Measurements from ENCODE around the gene DBNL.

The DBNL gene

DNA sequence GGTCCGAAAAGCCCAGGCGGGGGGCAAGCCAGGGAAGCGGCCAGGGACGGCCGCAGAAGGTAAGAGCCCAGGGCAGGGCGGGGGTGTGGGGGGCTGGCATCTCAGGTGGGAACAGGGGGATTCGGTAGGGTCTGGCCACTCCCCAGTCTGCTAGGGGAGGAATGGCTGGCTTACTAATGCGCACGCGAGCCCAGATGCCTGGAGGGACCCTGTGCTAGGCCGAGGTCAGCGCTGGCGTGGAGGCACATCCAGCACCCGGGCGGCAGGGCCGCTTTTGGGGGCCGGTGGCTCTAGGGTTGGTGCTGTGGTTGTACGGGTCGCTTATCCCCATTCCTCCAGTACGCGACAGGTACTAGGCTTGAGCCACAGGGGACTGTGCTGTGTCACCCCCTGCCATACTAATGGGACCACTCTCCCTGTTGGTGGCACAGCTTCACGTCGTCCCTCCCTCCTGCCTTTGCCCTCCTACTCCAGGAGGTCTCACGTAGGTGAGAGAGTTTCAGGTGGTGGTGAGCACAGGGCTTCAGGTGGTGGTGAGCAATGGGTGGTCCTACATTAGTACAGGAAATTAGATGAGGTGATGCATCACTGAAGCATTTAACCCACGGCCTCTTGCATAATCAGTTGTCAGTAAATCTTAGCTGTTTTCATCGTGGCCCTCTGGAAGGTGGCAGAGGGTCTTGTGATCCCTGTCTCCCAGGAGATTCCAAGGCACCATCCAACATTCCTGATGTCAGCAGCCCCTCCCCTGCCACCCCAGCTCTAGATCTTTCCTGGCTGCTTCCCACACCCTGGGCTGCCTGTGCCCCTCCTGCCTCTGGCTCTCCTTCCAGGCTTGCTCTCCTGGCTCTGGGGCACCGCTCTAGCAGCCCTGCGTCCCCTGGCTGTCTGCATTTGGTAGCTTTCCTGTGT lies 60.6 kb downstream of the DBNL start:
- FAIRE-seq (no peak), DNase-seq (ENCODE audit: insufficient read length, low spot score) (peak; percentile 69)
- TF ChIP-seq, protein P1, sequence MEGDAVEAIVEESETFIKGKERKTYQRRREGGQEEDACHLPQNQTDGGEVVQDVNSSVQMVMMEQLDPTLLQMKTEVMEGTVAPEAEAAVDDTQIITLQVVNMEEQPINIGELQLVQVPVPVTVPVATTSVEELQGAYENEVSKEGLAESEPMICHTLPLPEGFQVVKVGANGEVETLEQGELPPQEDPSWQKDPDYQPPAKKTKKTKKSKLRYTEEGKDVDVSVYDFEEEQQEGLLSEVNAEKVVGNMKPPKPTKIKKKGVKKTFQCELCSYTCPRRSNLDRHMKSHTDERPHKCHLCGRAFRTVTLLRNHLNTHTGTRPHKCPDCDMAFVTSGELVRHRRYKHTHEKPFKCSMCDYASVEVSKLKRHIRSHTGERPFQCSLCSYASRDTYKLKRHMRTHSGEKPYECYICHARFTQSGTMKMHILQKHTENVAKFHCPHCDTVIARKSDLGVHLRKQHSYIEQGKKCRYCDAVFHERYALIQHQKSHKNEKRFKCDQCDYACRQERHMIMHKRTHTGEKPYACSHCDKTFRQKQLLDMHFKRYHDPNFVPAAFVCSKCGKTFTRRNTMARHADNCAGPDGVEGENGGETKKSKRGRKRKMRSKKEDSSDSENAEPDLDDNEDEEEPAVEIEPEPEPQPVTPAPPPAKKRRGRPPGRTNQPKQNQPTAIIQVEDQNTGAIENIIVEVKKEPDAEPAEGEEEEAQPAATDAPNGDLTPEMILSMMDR (IDR thresholded peaks at IDR 0.05; ENCODE audit: insufficient read depth, missing control alignments), result no peak

DNA sequence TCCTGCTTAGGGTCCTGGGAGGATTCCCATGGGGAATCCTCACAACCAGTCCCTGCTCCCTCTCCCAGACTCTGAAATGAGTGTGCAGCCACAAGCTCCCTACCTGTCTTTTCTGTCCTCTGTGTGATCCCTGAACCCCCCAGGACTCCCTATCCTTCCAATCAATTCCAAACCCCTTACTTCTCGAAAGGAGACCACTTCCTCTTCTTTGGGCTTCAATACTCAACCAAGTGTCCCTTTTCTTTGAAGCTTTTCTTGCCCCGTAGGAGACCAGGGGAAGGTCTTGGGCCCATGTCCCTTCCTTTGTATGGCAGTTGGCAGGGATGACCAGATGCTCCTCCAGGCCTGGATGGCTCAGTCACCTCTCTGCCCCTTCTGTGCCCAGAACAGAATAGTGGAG lies 61.3 kb downstream of the DBNL start:
- TF ChIP-seq, protein P1 (IDR thresholded peaks at IDR 0.05; ENCODE audit: insufficient read depth, missing control alignments), result no peak
- FAIRE-seq (no peak), DNase-seq (ENCODE audit: insufficient read length, low spot score) (no peak)

DNA sequence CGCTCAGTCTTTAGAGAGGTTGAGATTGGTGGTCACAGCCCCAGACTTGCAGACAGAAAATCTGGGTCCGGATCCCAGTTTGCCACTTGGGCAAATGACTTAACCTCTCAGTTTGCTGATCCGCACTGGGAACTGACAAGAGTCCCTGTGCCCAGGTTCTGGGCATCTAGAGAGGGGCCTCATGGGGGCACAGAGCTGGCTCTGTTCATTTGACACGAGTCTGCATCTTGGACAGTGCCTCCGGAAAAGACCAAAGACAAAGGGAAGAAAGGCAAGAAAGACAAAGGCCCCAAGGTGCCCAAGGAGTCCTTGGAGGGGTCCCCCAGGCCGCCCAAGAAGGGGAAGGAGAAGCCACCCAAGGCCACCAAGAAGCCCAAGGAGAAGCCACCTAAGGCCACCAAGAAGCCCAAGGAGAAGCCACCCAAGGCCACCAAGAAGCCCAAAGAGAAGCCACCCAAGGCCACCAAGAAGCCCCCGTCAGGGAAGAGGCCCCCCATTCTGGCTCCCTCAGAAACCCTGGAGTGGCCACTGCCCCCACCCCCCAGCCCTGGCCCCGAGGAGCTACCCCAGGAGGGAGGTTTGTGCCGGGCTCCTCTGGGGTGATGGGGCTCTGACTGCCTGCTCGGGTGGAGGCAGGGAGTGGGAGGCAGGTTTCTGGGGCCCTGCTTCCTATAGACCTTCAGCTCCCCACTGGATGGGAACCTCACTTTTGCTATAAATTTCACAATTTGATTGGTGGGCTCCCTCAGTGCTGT lies 62.0 kb downstream of the DBNL start:
- TF ChIP-seq, protein P1 (IDR thresholded peaks at IDR 0.05; ENCODE audit: insufficient read depth, missing control alignments), result no peak
- FAIRE-seq (no peak), DNase-seq (ENCODE audit: insufficient read length, low spot score) (no peak)

DNA sequence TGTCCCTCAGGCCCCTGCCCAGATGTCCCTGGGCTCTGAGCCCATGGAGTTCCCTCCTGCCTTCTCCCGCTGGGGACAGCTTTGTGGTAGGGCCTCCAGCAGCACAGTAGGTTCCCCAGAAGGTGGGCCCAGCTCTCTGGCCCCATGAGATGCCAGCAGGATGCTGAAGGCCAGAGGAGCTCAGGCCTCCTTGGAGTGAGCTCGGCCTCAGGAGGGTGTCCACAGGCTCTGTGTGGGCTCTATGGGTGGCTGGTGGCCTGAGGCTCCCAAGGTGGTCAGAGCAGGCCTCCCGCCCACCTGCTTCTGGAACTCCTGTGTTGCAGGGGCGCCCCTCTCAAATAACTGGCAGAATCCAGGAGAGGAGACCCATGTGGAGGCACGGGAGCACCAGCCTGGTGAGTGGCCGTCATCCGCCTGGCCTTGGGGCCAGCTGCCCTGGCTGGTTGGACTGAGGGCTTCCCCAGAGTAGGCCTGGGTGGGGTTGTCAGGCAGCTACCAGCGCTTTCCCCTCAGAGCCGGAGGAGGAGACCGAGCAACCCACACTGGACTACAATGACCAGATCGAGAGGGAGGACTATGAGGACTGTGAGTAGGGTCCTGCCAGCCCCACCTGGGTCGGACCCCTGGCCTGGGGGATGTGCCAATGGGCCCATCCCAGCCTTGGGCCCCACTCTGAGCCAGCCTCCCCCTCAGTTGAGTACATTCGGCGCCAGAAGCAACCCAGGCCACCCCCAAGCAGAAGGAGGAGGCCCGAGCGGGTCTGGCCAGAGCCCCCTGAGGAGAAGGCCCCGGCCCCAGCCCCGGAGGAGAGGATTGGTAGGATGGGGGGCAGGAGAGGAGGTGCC lies 62.8 kb downstream of the DBNL start:
- no peak for FAIRE-seq
- TF ChIP-seq, protein P1 (IDR thresholded peaks at IDR 0.05; ENCODE audit: insufficient read depth, missing control alignments), result no peak
- DNase-seq (ENCODE audit: insufficient read length, low spot score), result no peak

DNA sequence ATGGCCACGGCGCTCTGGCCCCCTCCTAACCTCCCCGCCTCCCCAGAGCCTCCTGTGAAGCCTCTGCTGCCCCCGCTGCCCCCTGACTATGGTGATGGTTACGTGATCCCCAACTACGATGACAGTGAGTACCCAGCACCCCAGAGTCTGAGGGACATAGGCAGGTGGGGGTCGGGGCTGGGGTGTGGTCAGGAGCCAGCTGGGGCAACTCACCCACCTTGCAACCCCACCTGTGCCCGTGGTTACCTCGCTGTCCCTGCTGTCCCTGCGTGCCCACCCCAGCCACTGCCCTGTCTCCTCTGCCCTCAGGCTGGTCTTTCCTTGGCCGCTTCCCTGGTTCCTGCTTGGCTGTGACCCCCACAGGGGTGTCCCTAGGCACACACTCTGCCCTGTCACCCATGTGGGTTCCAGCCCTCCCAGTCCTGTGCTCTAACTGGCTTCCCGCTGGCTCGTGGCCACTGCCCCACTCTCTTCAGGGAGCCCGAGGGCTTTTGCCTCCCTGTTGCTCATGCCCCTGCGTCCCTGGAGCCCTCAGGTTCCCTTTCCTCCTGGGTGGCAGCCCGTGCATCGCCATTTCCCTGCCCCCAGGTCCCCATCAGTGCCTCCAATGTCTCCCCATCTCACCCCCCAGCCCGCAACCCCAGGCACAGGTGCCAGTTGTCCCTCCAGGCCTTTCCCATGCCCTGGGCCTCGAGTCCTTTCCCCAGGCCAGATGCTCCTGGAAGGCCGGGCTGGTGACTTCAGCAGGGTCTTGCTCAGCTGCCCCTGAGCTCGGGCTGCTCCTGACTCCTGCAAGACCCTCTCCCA lies 63.7 kb downstream of the DBNL start:
- TF ChIP-seq, protein P1 (IDR thresholded peaks at IDR 0.05; ENCODE audit: insufficient read depth, missing control alignments), result no peak
- FAIRE-seq (no peak), DNase-seq (ENCODE audit: insufficient read length, low spot score) (no peak)
